Sigmoid colon (tissue), 7 donors: ENCODE results near the gene NOX3. TPM values are rescaled to one million over a fixed set of nuclear protein-coding genes. Genes with fewer than 3 reads are reported as not detected.
"Not testable (repeated sequence)": the region's sequence is repeated elsewhere in the genome, so short reads cannot be mapped to it uniquely, and the experiment has no call there.

Source experiments
- DNase-seq: peaks from one replicate; pipeline ENCODE4 v3.0.0-alpha.2; 2019
- H3K27ac ChIP-seq, 4 donors: fragments of 200-600 bp; sonication (generic); one replicate each; pipeline ENCODE4 v1.5.1; 2016 to 2019; ENCODE audit warnings: mild to moderate bottlenecking in 1 of 4
- H3K27me3 ChIP-seq, 3 donors: fragments of 200-600 bp; sonication (generic); one replicate each; pipeline ENCODE4 v1.5.1; 2019; ENCODE audit warnings: mild to moderate bottlenecking in 1 of 3
- H3K36me3 ChIP-seq, 4 donors: fragments of 200-600 bp; sonication (generic); one replicate each; pipeline ENCODE4 v1.5.1; 2016 to 2019
- H3K4me1 ChIP-seq, 4 donors: fragments of 200-600 bp; sonication (generic); one replicate each; pipeline ENCODE4 v1.5.1; 2017 to 2019
- H3K4me3 ChIP-seq, 4 donors: fragments of 200-600 bp; sonication (generic); one replicate each; pipeline ENCODE4 v1.5.1; 2017 to 2019; ENCODE audit warnings: mild to moderate bottlenecking in 2 of 4, moderate library complexity in 1 of 4
- H3K9me3 ChIP-seq, 4 donors: fragments of 200-600 bp in 3 of 4; sonication (generic) in 3 of 4; one replicate each; pipeline versions ENCODE4 v1.5.1 to v1.6.1; 2013 to 2019
- CTCF ChIP-seq, 4 experiments: fragments of 450-650 bp in 3 of 4; fragments of 200-600 bp in 1 of 4; IDR thresholded peaks; one replicate each; pipeline ENCODE4 v1.5.1; 2016 to 2019; ENCODE audit warnings: antibody characterized with exemption in 4 of 4, mild to moderate bottlenecking in 3 of 4, moderate library complexity in 2 of 4
- EP300 ChIP-seq, 4 donors: sonication (generic); formaldehyde crosslinking; IDR thresholded peaks; one replicate each; pipeline ENCODE4 v1.6.1; 2017; ENCODE audit warnings: antibody characterized with exemption in 4 of 4
- POLR2A ChIP-seq, 2 donors: fragments of 450-650 bp; IDR thresholded peaks; one replicate each; pipeline ENCODE4 v1.6.1; 2016; ENCODE audit warnings: antibody characterized with exemption in 2 of 2, mild to moderate bottlenecking in 2 of 2, moderate library complexity in 2 of 2
- POLR2AphosphoS5 ChIP-seq, 4 donors: sonication (generic); formaldehyde crosslinking; IDR thresholded peaks; one replicate each; pipeline ENCODE4 v1.6.1; 2017; ENCODE audit warnings: antibody characterized with exemption in 4 of 4
- WGBS, 2 donors: extraction: QIAGEN DNeasy Blood & Tissue Kit; methylation state at CpG; one replicate each; pipeline ENCODE4 v1.1.7; 2013; 5-methylcytosine and 5-hydroxymethylcytosine counted together
- intact Hi-C: fragments of 100-400 bp; cut with DNase I; formaldehyde crosslinking; loops from one replicate; pipeline ENCODE4 v1.15.1; 2023
- polyA plus RNA-seq, 3 donors: library from polyadenylated mRNA; stranded (reverse); fragments of 200-250 nt; gene quantifications; one replicate each; pipeline ENCODE4 v1.2.3, GENCODE V29; 2013
- total RNA-seq, 4 donors: library from RNA; depleted of rRNA; stranded (reverse); fragments of >200 nt; gene quantifications; one replicate each; pipeline ENCODE4 v1.1.0, GENCODE V29; 2016
- donor health status: healthy with polysubstance abuse.
- donor health status: Bipolar disorder and iron deficiency.
- donor health status: healthy.

The NOX3 gene
- total and polyA plus RNA-seq, 7 donors: not detected

DNA sequence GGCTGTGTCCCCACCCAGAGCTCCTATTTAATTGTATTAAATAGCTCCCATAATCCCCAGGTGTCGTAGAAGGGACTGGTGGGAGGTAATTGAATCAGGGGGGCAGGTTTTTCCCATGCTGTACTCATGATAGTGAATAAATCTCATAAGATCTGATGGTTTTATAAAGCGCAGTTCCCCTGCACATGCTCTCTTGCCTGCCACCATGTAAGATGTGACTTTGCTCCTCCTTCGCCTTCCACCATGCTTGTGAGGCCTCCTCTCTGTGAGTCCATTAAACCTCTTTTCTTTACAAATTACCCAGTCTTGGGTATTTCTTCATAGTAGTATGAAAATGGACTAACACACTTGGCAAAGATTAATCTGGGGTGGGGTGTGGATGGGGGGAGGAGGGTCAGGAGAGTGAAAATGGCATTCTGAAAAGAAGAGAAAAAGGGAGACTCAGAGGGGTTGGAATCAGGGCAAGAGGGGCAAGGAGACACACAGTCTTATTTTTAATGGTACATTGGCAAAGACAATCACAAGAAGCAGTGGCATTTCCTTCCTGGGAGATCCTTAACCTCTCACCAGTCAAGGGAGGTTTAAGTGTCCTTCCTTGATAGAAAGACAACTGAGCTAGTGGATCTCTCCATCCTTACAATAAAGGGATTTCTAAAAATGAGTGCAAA lies 37.5 kb upstream of the NOX3 start:
- Histone ChIP-seq H3K4me1 (peaks cover 0 to 38% (median 30%) of the 10 kb centered on the region in 4 donors), H3K27ac (peak overlapping the region; percentile 17 to 71 (median 62)), H3K4me3 (no peak overlapping the region), H3K9me3 (no peaks in the 10 kb centered on the region), H3K27me3 (no peaks in the 10 kb centered on the region), H3K36me3 (no peaks in the 10 kb centered on the region)
- TF ChIP-seq POLR2A (IDR thresholded peaks at IDR 0.05) (no peak), EP300 (IDR thresholded peaks at IDR 0.05) (no peak), CTCF (IDR thresholded peaks at IDR 0.05) (no peak), POLR2AphosphoS5 (IDR thresholded peaks at IDR 0.05) (no peak)
- WGBS, 2 donors: 94 to 95% methylated on average over 3 of the region's 3 CpGs
- DNase-seq: no peak
- intact Hi-C loops: no loop called here

DNA sequence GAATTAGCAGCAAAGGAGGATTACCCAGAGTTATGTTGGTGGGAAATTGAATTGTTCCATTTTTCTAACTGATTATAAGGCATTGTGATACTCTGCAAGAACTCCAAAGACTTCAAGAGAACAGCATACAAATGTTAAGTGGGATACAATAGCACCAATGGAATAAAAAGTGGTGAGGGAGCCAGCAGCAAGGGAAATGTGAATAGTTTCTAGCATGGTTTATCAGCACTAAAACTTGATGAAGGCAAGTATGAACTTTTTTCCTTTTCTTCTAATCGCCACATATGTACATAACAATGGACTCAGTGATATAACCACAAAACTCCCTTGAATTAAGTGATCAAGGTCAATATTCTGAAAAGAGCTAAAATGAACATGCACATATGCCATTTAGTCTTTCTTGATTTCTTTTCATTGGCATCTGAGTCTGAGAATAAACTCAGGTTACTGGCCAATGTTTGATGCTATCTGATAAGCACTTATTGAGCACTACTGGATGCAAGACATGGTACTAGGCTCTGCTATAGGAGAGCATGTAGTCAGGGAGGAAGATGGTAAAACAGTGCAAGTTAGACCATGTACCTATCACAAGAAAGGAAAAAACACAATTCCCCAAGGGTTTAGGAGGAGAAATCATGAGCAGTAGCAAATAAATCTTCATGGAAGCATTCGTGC lies 36.6 kb upstream of the NOX3 start:
- H3K4me3 ChIP-seq: no peak overlapping the region
- intact Hi-C loops: no loop called here

DNA sequence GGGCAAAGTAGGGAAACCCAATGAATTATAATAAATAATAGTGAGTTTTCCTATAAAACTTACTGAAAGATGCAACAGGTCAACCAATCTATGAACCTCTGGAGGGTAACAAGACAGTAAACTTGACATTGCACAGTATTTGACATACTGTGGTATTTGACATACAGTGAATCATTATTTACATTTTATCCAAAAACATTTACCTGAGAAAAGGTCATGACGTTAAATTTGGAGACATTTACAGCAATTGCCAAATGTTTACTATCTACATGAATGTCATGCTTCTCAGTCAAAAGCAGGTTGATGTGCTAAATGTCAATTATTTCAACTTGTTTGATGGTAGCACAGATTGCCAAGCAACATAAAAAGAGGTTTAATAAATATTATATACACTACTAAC lies 35.8 kb upstream of the NOX3 start:
- Histone ChIP-seq H3K4me3 (no peak overlapping the region), H3K9me3 (no peaks in the 10 kb centered on the region), H3K27ac (no peak overlapping the region), H3K36me3 (no peaks in the 10 kb centered on the region), H3K4me1 (peaks cover 0 to 38% (median 30%) of the 10 kb centered on the region in 4 donors), H3K27me3 (no peaks in the 10 kb centered on the region)
- DNase-seq: no peak
- intact Hi-C loops: no loop called here
- TF ChIP-seq EP300 (IDR thresholded peaks at IDR 0.05) (no peak), POLR2AphosphoS5 (IDR thresholded peaks at IDR 0.05) (no peak)
- WGBS, 2 donors: 49 to 71% methylated on average over 1 of the region's 1 CpG

More for the DNA sequence above, 36.6 kb upstream of the NOX3 start:
- WGBS, 2 donors: 92 to 94% methylated on average over 2 of the region's 2 CpGs
- peak overlapping the region in 2 of 4 donors; percentile 55 to 71 for H3K27ac ChIP-seq
- no peaks in the 10 kb centered on the region for H3K27me3 ChIP-seq
- no peak for DNase-seq
- H3K36me3 ChIP-seq: no peaks in the 10 kb centered on the region
- H3K9me3 ChIP-seq: no peaks in the 10 kb centered on the region
- TF ChIP-seq CTCF (IDR thresholded peaks at IDR 0.05) (no peak), POLR2A (IDR thresholded peaks at IDR 0.05) (no peak), POLR2AphosphoS5 (IDR thresholded peaks at IDR 0.05) (no peak), EP300 (IDR thresholded peaks at IDR 0.05) (no peak)
- H3K4me1 ChIP-seq: peaks cover 0 to 38% (median 30%) of the 10 kb centered on the region in 4 donors

DNA sequence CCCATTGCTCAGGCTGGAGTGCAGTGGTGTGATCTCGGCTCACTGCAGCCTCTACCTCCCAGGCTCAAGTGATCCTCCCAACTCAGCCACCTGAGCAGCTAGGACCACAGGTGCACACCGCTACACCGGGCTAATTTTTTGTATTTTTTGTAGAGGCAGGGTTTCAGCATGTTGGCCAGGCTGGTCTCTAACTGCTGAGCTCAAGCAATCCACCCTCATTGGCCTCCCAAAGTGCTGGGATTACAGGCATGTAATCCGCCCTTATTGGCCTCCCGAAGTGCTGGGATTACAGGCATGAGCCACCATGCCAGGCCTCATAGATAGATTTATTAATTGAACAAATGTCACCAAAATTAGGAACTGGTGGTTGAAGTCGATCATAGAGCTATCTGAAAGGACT lies 32.6 kb upstream of the NOX3 start:
- DNase-seq, intact Hi-C loops, H3K36me3 ChIP-seq, H3K27me3 ChIP-seq, H3K4me3 ChIP-seq, H3K27ac ChIP-seq, H3K9me3 ChIP-seq: not testable (repeated sequence)
- peaks cover 0 to 16% (median 8%) of the 10 kb centered on the region in 4 donors for H3K4me1 ChIP-seq
- 92 to 96% methylated on average over 6 of the region's 6 CpGs for WGBS, 2 donors

DNA sequence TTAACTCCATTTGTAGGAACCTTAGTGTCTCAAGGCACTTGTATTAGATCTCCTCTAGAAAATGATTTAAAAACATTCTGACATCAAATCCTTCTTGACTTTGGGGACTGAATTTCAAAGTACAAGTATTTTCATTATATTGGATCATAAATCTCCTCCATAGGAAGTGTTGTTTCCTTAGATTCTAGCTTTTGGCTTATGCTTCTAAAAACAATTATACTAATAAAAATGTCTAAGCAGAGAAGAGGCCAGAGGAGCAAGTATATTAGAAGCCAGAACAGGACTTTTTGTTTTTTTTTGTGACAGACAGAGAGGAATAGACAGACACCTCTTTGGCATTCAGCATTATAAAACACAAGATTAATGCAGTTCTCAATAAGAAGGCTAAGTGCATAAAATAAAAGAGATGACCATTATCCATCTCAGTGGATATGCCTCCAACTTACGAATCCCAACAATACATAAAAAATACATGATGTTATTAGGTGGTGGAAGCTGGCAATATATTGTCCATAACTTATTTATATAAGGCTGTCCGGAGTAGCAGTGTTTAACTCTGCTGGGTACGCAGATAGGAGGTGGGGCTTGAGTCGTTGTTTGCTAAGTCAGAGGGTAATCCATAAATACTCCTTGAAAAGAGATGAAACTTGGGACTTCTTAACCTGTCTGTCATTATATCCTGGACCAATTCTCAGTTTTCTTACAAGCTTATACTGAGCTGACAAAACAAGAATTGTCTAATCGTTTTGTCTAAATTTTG lies 31.9 kb upstream of the NOX3 start:
- intact Hi-C loops: no loop called here
- Histone ChIP-seq H3K27ac (no peak overlapping the region), H3K36me3 (no peaks in the 10 kb centered on the region), H3K4me3 (no peak overlapping the region), H3K27me3 (no peaks in the 10 kb centered on the region), H3K4me1 (peaks cover 0 to 13% (median 4%) of the 10 kb centered on the region in 4 donors), H3K9me3 (no peaks in the 10 kb centered on the region)
- WGBS, 2 donors: 60 to 77% methylated on average over 5 of the region's 5 CpGs
- TF ChIP-seq EP300 (IDR thresholded peaks at IDR 0.05) (no peak), POLR2AphosphoS5 (IDR thresholded peaks at IDR 0.05) (no peak), CTCF (IDR thresholded peaks at IDR 0.05) (no peak), POLR2A (IDR thresholded peaks at IDR 0.05) (no peak)
- no peak for DNase-seq
